C4-2B (cell line): Measurements from ENCODE around the gene PREP.

ENCODE experiments used
- ZFX ChIP-seq: fragments of 450-650 bp; IDR thresholded peaks from 2 replicates; pipeline ENCODE4 v1.6.1; 2017
- TF ChIP-seq, protein P1 (sequence below): fragments of 450-650 bp; conservative IDR thresholded peaks from 2 replicates; pipeline ENCODE4 v1.5.1; 2017; ENCODE audit warnings: mild to moderate bottlenecking

- TF ChIP-seq, protein P1, sequence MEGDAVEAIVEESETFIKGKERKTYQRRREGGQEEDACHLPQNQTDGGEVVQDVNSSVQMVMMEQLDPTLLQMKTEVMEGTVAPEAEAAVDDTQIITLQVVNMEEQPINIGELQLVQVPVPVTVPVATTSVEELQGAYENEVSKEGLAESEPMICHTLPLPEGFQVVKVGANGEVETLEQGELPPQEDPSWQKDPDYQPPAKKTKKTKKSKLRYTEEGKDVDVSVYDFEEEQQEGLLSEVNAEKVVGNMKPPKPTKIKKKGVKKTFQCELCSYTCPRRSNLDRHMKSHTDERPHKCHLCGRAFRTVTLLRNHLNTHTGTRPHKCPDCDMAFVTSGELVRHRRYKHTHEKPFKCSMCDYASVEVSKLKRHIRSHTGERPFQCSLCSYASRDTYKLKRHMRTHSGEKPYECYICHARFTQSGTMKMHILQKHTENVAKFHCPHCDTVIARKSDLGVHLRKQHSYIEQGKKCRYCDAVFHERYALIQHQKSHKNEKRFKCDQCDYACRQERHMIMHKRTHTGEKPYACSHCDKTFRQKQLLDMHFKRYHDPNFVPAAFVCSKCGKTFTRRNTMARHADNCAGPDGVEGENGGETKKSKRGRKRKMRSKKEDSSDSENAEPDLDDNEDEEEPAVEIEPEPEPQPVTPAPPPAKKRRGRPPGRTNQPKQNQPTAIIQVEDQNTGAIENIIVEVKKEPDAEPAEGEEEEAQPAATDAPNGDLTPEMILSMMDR = no peak
- no peak for TF ChIP-seq ZFX
Measured at GRCh38 chr6:105443941-105444340, 41.1 kb upstream of the PREP start.
